NCI-H1694 (cell line): ENCODE data around the gene SCYL2.

ENCODE experiments used
- DNase-seq: peaks from one replicate; lab custom pipeline; 2025; lab: John Stamatoyannopoulos, UW

Gene SCYL2

GRCh38 chr12:100381379-100381778 lies 114.4 kb downstream of the SCYL2 start:
- DNase-seq, result no peak

GRCh38 chr12:100382338-100382737 lies 115.4 kb downstream of the SCYL2 start:
- no peak for DNase-seq

GRCh38 chr12:100383586-100384558 lies 116.9 kb downstream of the SCYL2 start:
- DNase-seq, result no peak

- DNase-seq, result no peak
Measured at GRCh38 chr12:100384559-100384935, 117.6 kb downstream of the SCYL2 start.

- DNase-seq, result no peak
Measured at GRCh38 chr12:100388382-100388781, 121.4 kb downstream of the SCYL2 start.
